H1 (cell line): ENCODE data around the gene PCSK9. TPM values are rescaled to one million over a fixed set of nuclear protein-coding genes. Genes with fewer than 3 reads are reported as not detected.

ENCODE experiments used
- CTCF ChIA-PET: fragments of 300-600 bp; sonication (Branson Sonifier 250); formaldehyde crosslinking; loops from one replicate; lab custom pipeline; 2021; ENCODE audit not compliant: partially characterized antibody; lab: Charles Lee
- POLR2A ChIA-PET: fragments of 300-600 bp; sonication (Branson Sonifier 250); formaldehyde crosslinking; loops from one replicate; lab custom pipeline; 2021; ENCODE audit warnings: inconsistent platforms; ENCODE audit not compliant: partially characterized antibody; lab: Charles Lee
- DNase-seq, 2 experiments: peaks; one replicate each; pipeline versions ENCODE4 v3.0.0 to v3.0.0-alpha.2; 2010 to 2022; ENCODE audit warnings: low spot score in 2 of 2, low read depth in 1 of 2, mixed read lengths in 1 of 2
- FAIRE-seq: peaks from 2 replicates; lab custom pipeline; 2011; peaks lifted over from hg19 to GRCh38; lab: Jason Lieb, UNC
- H2AFZ ChIP-seq: 2 replicates; pipeline ENCODE4 v1.8.1; 2012; ENCODE audit warnings: low read length, inconsistent platforms
- H2AK5ac ChIP-seq: 2 replicates; pipeline ENCODE4 v1.6.1; 2013; ENCODE audit warnings: low read depth, low read length
- H2BK120ac ChIP-seq: replicated peaks from 2 replicates; pipeline ENCODE3; 2013; ENCODE audit warnings: low read depth, low read length, inconsistent platforms
- H2BK12ac ChIP-seq: 2 replicates; pipeline ENCODE4 v1.6.1; 2013; ENCODE audit warnings: low read depth, low read length
- H2BK15ac ChIP-seq: 2 replicates; pipeline ENCODE4 v1.6.1; 2013; ENCODE audit warnings: low read length
- H2BK20ac ChIP-seq: 2 replicates; pipeline ENCODE4 v1.6.1; 2013; ENCODE audit warnings: low read length
- H2BK5ac ChIP-seq: 2 replicates; pipeline ENCODE4 v1.6.1; 2013; ENCODE audit warnings: low read depth, low read length
- H3K14ac ChIP-seq: 2 replicates; pipeline ENCODE4 v1.6.1; 2013; ENCODE audit warnings: inconsistent platforms; ENCODE audit not compliant: insufficient read length
- H3K18ac ChIP-seq: 2 replicates; pipeline ENCODE4 v1.6.1; 2013; ENCODE audit warnings: low read length; ENCODE audit errors: extremely low read depth
- H3K23ac ChIP-seq: 2 replicates; pipeline ENCODE4 v1.6.1; 2013; ENCODE audit warnings: inconsistent platforms; ENCODE audit not compliant: insufficient read length
- H3K23me2 ChIP-seq: 2 replicates; pipeline ENCODE4 v1.6.1; 2013; ENCODE audit warnings: low read depth, low read length
- H3K27ac ChIP-seq: 2 replicates; pipeline ENCODE4 v1.6.1; 2011; ENCODE audit warnings: low read depth, low read length, inconsistent platforms
- H3K27me3 ChIP-seq, 4 experiments: replicated peaks in 1 of 4; 1 replicate in 1 of 4; 2 replicates in 3 of 4; pipeline versions ENCODE4 v1.6.1 to v1.8.1; 2011 to 2013; ENCODE audit warnings: low read length in 3 of 4, mild to moderate bottlenecking in 3 of 4, inconsistent platforms in 2 of 4, mixed read lengths in 2 of 4, moderate library complexity in 1 of 4; ENCODE audit not compliant: control insufficient read depth in 3 of 4, insufficient read depth in 3 of 4; ENCODE audit errors: extremely low read depth in 1 of 4
- H3K36me3 ChIP-seq, 4 experiments: 2 replicates each; pipeline versions ENCODE4 v1.6.1 to v1.8.1; 2011 to 2013; ENCODE audit warnings: mild to moderate bottlenecking in 4 of 4, low read length in 3 of 4, moderate library complexity in 2 of 4, control low read depth in 1 of 4, inconsistent platforms in 1 of 4; ENCODE audit not compliant: insufficient read depth in 4 of 4, control insufficient read depth in 2 of 4
- H3K4ac ChIP-seq: replicated peaks from 2 replicates; pipeline ENCODE3; 2013; ENCODE audit warnings: low read length, low read depth, mixed read lengths, inconsistent platforms; ENCODE audit not compliant: insufficient read length
- H3K4me1 ChIP-seq, 4 experiments: replicated peaks in 1 of 4; 1 replicate in 1 of 4; 2 replicates in 3 of 4; pipeline versions ENCODE4 v1.6.1 to v1.8.1; 2011 to 2013; ENCODE audit warnings: low read length in 3 of 4, inconsistent platforms in 2 of 4, mixed read lengths in 1 of 4; ENCODE audit not compliant: insufficient read depth in 4 of 4, control insufficient read depth in 3 of 4
- H3K4me2 ChIP-seq, 2 experiments: 2 replicates each; pipeline versions ENCODE4 v1.6.1 to v1.8.1; 2011 to 2013; ENCODE audit warnings: low read depth in 2 of 2, low read length in 2 of 2, control low read depth in 1 of 2, inconsistent platforms in 1 of 2, mild to moderate bottlenecking in 1 of 2; ENCODE audit not compliant: insufficient read depth in 1 of 2
- H3K4me3 ChIP-seq, 4 experiments: fragments of 200-600, 300-600 bp in 1 of 4; sonication (generic), shearing (Covaris generic), sonication (Bioruptor Twin) in 1 of 4; 2 replicates each; pipeline versions ENCODE4 v1.5.1 to v1.8.1; 2011 to 2016; ENCODE audit warnings: low read length in 4 of 4, low read depth in 3 of 4, control low read depth in 2 of 4, inconsistent platforms in 2 of 4, mild to moderate bottlenecking in 2 of 4, mixed read lengths in 1 of 4, moderate library complexity in 1 of 4; ENCODE audit not compliant: insufficient read depth in 2 of 4; ENCODE audit errors: extremely low read depth in 1 of 4
- H3K56ac ChIP-seq: replicated peaks from 2 replicates; pipeline ENCODE3; 2013; ENCODE audit warnings: low read depth, mild to moderate bottlenecking, mixed read lengths, low read length, inconsistent platforms; ENCODE audit not compliant: insufficient read length
- H3K79me1 ChIP-seq: 2 replicates; pipeline ENCODE4 v1.6.1; 2013; ENCODE audit warnings: low read depth, low read length, control low read depth
- H3K79me2 ChIP-seq, 2 experiments: 2 replicates each; pipeline versions ENCODE4 v1.6.1 to v1.8.1; 2012 to 2013; ENCODE audit warnings: low read length in 2 of 2, mild to moderate bottlenecking in 2 of 2, inconsistent platforms in 1 of 2; ENCODE audit not compliant: insufficient read depth in 2 of 2, control insufficient read depth in 1 of 2
- H3K9ac ChIP-seq, 4 experiments: replicated peaks in 1 of 4; 1 replicate in 1 of 4; 2 replicates in 3 of 4; pipeline versions ENCODE4 v1.6.1 to v1.8.1; 2011 to 2013; ENCODE audit warnings: low read depth in 3 of 4, low read length in 3 of 4, control low read depth in 2 of 4, mild to moderate bottlenecking in 2 of 4, moderate library complexity in 2 of 4, inconsistent platforms in 1 of 4; ENCODE audit errors: extremely low read depth in 1 of 4
- H3K9me3 ChIP-seq, 2 experiments: 2 replicates each; pipeline versions ENCODE4 v1.6.1 to v1.8.1; 2012 to 2013; ENCODE audit warnings: mild to moderate bottlenecking in 2 of 2, moderate library complexity in 2 of 2, control low read depth in 1 of 2, inconsistent platforms in 1 of 2, low read depth in 1 of 2, low read length in 1 of 2, mixed read lengths in 1 of 2; ENCODE audit not compliant: insufficient read depth in 2 of 2
- H4K20me1 ChIP-seq, 2 experiments: replicated peaks in 1 of 2; 2 replicates each; pipeline versions ENCODE3 to v1.8.1; 2011 to 2013; ENCODE audit warnings: inconsistent platforms in 2 of 2, low read length in 2 of 2, mild to moderate bottlenecking in 1 of 2; ENCODE audit not compliant: insufficient read depth in 2 of 2, control insufficient read depth in 1 of 2
- H4K5ac ChIP-seq: 2 replicates; pipeline ENCODE4 v1.6.1; 2013; ENCODE audit warnings: low read length, low read depth, mixed read lengths, inconsistent platforms; ENCODE audit not compliant: insufficient read length
- H4K8ac ChIP-seq: 2 replicates; pipeline ENCODE4 v1.8.0; 2013; ENCODE audit warnings: mild to moderate bottlenecking, moderate library complexity, low read length, inconsistent platforms; ENCODE audit not compliant: insufficient read depth; ENCODE audit errors: extremely low read depth
- H4K91ac ChIP-seq: replicated peaks from 2 replicates; pipeline ENCODE3; 2013; ENCODE audit warnings: low read length, mixed read lengths, inconsistent platforms; ENCODE audit not compliant: insufficient read length
- CBX5 ChIP-seq: fragments of 300-800, 300-1000 bp; sonication (generic); IDR thresholded peaks from 2 replicates; pipeline ENCODE4 v1.7.1; 2016; ENCODE audit warnings: antibody characterized with exemption, low read length, low read depth
- CEBPB ChIP-seq: IDR thresholded peaks from 2 replicates; pipeline ENCODE4 v1.6.1; 2012; ENCODE audit warnings: low read depth, low read length
- CREB1 ChIP-seq: IDR thresholded peaks from 2 replicates; pipeline ENCODE4 v1.6.1; 2012; ENCODE audit warnings: inconsistent platforms
- GTF2F1 ChIP-seq: IDR thresholded peaks from 2 replicates; pipeline ENCODE4 v1.6.1; 2012; ENCODE audit warnings: low read depth, low read length, improper control_type of control experiment, borderline replicate concordance
- KDM5A ChIP-seq: fragments of 200-600 bp; IDR thresholded peaks from 2 replicates; pipeline ENCODE4 v1.7.1; 2012; ENCODE audit warnings: mild to moderate bottlenecking, low read length, inconsistent platforms, mixed read lengths
- RXRA ChIP-seq: IDR thresholded peaks from 2 replicates; pipeline ENCODE4 v1.6.1; 2011; ENCODE audit warnings: low read depth, mild to moderate bottlenecking, low read length, moderate library complexity; ENCODE audit not compliant: insufficient read depth
- SP1 ChIP-seq: IDR thresholded peaks from 2 replicates; pipeline ENCODE4 v1.6.1; 2011; ENCODE audit warnings: low read depth, low read length
- SP4 ChIP-seq: IDR thresholded peaks from 2 replicates; pipeline ENCODE4 v1.6.1; 2012; ENCODE audit warnings: low read length, inconsistent platforms
- TAF1 ChIP-seq: IDR thresholded peaks from 2 replicates; pipeline ENCODE4 v1.6.1; 2011; ENCODE audit warnings: mild to moderate bottlenecking, low read depth, low read length
- YY1 ChIP-seq: IDR thresholded peaks from 2 replicates; pipeline ENCODE4 v1.6.1; 2011; ENCODE audit warnings: low read depth, mild to moderate bottlenecking, low read length
- WGBS, 2 experiments: shearing (Covaris generic) in 1 of 2; methylation state at CpG; one replicate each; pipeline versions ENCODE4 v1.1.6 to v1.1.7; 2013 to 2015; ENCODE audit warnings: low lambda C conversion rate in 2 of 2, mixed read lengths in 2 of 2, inconsistent platforms in 1 of 2, low coverage in 1 of 2, missing lambda C conversion rate in 1 of 2; ENCODE audit not compliant: insufficient replicate concordance in 2 of 2, insufficient coverage in 1 of 2, insufficient read length in 1 of 2; ENCODE audit errors: extremely low coverage in 1 of 2, missing lambda C conversion rate in 1 of 2; 5-methylcytosine and 5-hydroxymethylcytosine counted together
- polyA plus RNA-seq, 7 experiments: library from polyadenylated mRNA; depleted of rRNA in 3 of 7; stranded (reverse) in 5 of 7; unstranded in 2 of 7; fragments of >200 nt in 5 of 7; fragments of 200-250 nt in 2 of 7; gene quantifications; 1 replicate in 5 of 7; 2 replicates in 1 of 7; 4 replicates in 1 of 7; pipeline versions ENCODE4 v1.2.1 to v1.2.3, GENCODE V29; 2011 to 2013; ENCODE audit warnings: missing spikeins in 2 of 7, mixed read lengths in 2 of 7
- total RNA-seq: library from RNA; stranded (reverse); fragmentation: NEBNext Ultra II Directional; extraction: Animal tissue kit (Norgen Biotek cat#: 25700); gene quantifications from 2 replicates; pipeline ENCODE4 v1.2.1, GENCODE V29; 2021

The PCSK9 gene
- total and polyA plus RNA-seq, 2 of the 8 experiments (the other 6 are each of a cell fraction or from before 2014, with no cell fraction given), result 22.3 to 32.3 TPM

- no peak overlapping the region for H2BK15ac ChIP-seq
- no peak overlapping the region for H3K18ac ChIP-seq
- H2BK5ac ChIP-seq, result no peak overlapping the region
- no peak overlapping the region for H4K5ac ChIP-seq
- peaks cover 2% of the 10 kb centered on the region; the same call in 1 of the 2 replicates for H3K79me1 ChIP-seq
- H4K20me1 ChIP-seq, result peaks cover 0 to 10% of the 10 kb centered on the region in 2 experiments
- ChIA-PET POLR2A (no interaction called here), CTCF (interaction anchor here (0.6 to 2.2 kb wide), 3 partner anchors 9 to 108 kb away, joined by 4 to 11 read pairs (median 5); no protein-coding TSS in a partner anchor)
- no peak overlapping the region for H4K91ac ChIP-seq
- no peaks in the 10 kb centered on the region for H3K79me2 ChIP-seq
- DNase-seq (no peak), FAIRE-seq (no peak)
- H3K4me2 ChIP-seq, result no peak overlapping the region
- H2BK20ac ChIP-seq, result no peak overlapping the region
- no peak overlapping the region for H4K8ac ChIP-seq
- H3K4ac ChIP-seq, result no peak overlapping the region
- WGBS, 2 experiments, result 92% methylated on average over 5 of the region's 5 CpGs; no CpG with 5 or more reads in 1 of the 2 experiments
- H3K4me1 ChIP-seq, result no peaks in the 10 kb centered on the region
- H3K23ac ChIP-seq, result no peak overlapping the region
- no peak overlapping the region for H2BK120ac ChIP-seq
- no peak overlapping the region for H3K4me3 ChIP-seq
- no peaks in the 10 kb centered on the region for H3K27me3 ChIP-seq
- H2BK12ac ChIP-seq, result no peak overlapping the region
- no peak overlapping the region for H3K9ac ChIP-seq
- H3K23me2 ChIP-seq, result no peaks in the 10 kb centered on the region
- H2AK5ac ChIP-seq, result no peak overlapping the region
- H3K14ac ChIP-seq, result no peak overlapping the region
- H3K36me3 ChIP-seq, result peaks cover 0 to 13% (median 4%) of the 10 kb centered on the region in 4 experiments; a peak in 5 of 8 replicates
- no peak overlapping the region for H3K27ac ChIP-seq
- H3K9me3 ChIP-seq, result no peaks in the 10 kb centered on the region
- no peak overlapping the region for H3K56ac ChIP-seq
- H2AFZ ChIP-seq, result no peak overlapping the region
- no peak for TF ChIP-seq SP4
- no peak for TF ChIP-seq YY1
- TF ChIP-seq CBX5, result no peak
- no peak for TF ChIP-seq TAF1
- no peak for TF ChIP-seq CREB1
- TF ChIP-seq CEBPB, result no peak
- no peak for TF ChIP-seq SP1
- TF ChIP-seq RXRA, result no peak
- TF ChIP-seq GTF2F1, result no peak
- no peak for TF ChIP-seq KDM5A
Observed at GRCh38 chr1:55054396-55054795, 15.0 kb downstream of the PCSK9 start.
